Right atrium auricular region (tissue), 2 donors: ENCODE data around the gene MARK1. TPM values are rescaled to one million over a fixed set of nuclear protein-coding genes. Genes with fewer than 3 reads are reported as not detected.

Experiments
- DNase-seq: peaks from one replicate; pipeline ENCODE4 v3.0.0-alpha.2; 2019; ENCODE audit warnings: low spot score
- H3K27ac ChIP-seq, 2 donors: fragments of 200-600 bp; sonication (generic); 1 replicate in 1 of 2; 2 replicates in 1 of 2; pipeline ENCODE4 v1.5.1; 2016 to 2019
- H3K27me3 ChIP-seq, 2 donors: fragments of 200-600 bp; sonication (generic); one replicate each; pipeline versions ENCODE4 v1.5.1 to v1.6.0; 2017 to 2019
- H3K36me3 ChIP-seq: fragments of 200-600 bp; sonication (generic); one replicate; pipeline ENCODE4 v1.5.1; 2016
- H3K4me1 ChIP-seq, 2 donors: fragments of 200-600 bp; sonication (generic); one replicate each; pipeline versions ENCODE4 v1.5.1 to v1.6.0; 2017 to 2019
- H3K4me3 ChIP-seq, 2 donors: fragments of 200-600 bp; sonication (generic); 1 replicate in 1 of 2; 2 replicates in 1 of 2; pipeline ENCODE4 v1.5.1; 2017 to 2019; ENCODE audit warnings: mild to moderate bottlenecking in 1 of 2, moderate library complexity in 1 of 2
- H3K9me3 ChIP-seq, 2 donors: fragments of 200-600 bp; sonication (generic); one replicate each; pipeline ENCODE4 v1.5.1; 2019
- total RNA-seq, 2 donors: library from RNA; depleted of rRNA; stranded (reverse); fragments of >200 nt; gene quantifications; one replicate each; pipeline ENCODE4 v1.1.0, GENCODE V29; 2016
- TF ChIP-seq, protein P1 (sequence below), 2 donors: fragments of 200-600 bp; sonication (generic); IDR thresholded peaks; one replicate each; pipeline ENCODE4 v1.5.1; 2019; ENCODE audit warnings: antibody characterized with exemption in 2 of 2

Gene MARK1
- total RNA-seq, 2 donors from 2014 or later, result 12.5 to 20.0 TPM

- Histone ChIP-seq H3K27ac (no peak overlapping the region), H3K36me3 (no peaks in the 10 kb centered on the region), H3K9me3 (no peaks in the 10 kb centered on the region), H3K4me1 (peaks cover 0 to 30% of the 10 kb centered on the region in 2 donors), H3K27me3 (no peaks in the 10 kb centered on the region), H3K4me3 (no peak overlapping the region)
- TF ChIP-seq, protein P1, sequence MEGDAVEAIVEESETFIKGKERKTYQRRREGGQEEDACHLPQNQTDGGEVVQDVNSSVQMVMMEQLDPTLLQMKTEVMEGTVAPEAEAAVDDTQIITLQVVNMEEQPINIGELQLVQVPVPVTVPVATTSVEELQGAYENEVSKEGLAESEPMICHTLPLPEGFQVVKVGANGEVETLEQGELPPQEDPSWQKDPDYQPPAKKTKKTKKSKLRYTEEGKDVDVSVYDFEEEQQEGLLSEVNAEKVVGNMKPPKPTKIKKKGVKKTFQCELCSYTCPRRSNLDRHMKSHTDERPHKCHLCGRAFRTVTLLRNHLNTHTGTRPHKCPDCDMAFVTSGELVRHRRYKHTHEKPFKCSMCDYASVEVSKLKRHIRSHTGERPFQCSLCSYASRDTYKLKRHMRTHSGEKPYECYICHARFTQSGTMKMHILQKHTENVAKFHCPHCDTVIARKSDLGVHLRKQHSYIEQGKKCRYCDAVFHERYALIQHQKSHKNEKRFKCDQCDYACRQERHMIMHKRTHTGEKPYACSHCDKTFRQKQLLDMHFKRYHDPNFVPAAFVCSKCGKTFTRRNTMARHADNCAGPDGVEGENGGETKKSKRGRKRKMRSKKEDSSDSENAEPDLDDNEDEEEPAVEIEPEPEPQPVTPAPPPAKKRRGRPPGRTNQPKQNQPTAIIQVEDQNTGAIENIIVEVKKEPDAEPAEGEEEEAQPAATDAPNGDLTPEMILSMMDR (IDR thresholded peaks at IDR 0.05), result no peak
- DNase-seq, result no peak
Measured at GRCh38 chr1:220705782-220706181, 177.8 kb downstream of the MARK1 start.

- H3K27ac ChIP-seq, result no peak overlapping the region
Measured at GRCh38 chr1:220706480-220706879, 178.5 kb downstream of the MARK1 start.

GRCh38 chr1:220707160-220707559 lies 179.2 kb downstream of the MARK1 start:
- no peak for DNase-seq
- H3K27ac ChIP-seq, result no peak overlapping the region
- H3K27me3 ChIP-seq, result no peaks in the 10 kb centered on the region
- H3K36me3 ChIP-seq, result no peaks in the 10 kb centered on the region
- TF ChIP-seq, protein P1 (IDR thresholded peaks at IDR 0.05), result no peak
- peaks cover 0 to 21% of the 10 kb centered on the region in 2 donors for H3K4me1 ChIP-seq
- no peaks in the 10 kb centered on the region for H3K9me3 ChIP-seq
- H3K4me3 ChIP-seq, result no peak overlapping the region

More at GRCh38 chr1:220706480-220706879, 178.5 kb downstream of the MARK1 start:
- Histone ChIP-seq H3K36me3 (no peaks in the 10 kb centered on the region), H3K27me3 (no peaks in the 10 kb centered on the region), H3K4me1 (peaks cover 0 to 24% of the 10 kb centered on the region in 2 donors), H3K9me3 (no peaks in the 10 kb centered on the region), H3K4me3 (no peak overlapping the region)
- no peak for DNase-seq
- TF ChIP-seq, protein P1 (IDR thresholded peaks at IDR 0.05), result no peak

- H3K4me3 ChIP-seq, result no peak overlapping the region
- no peak for DNase-seq
- H3K36me3 ChIP-seq, result no peaks in the 10 kb centered on the region
- TF ChIP-seq, protein P1 (IDR thresholded peaks at IDR 0.05), result no peak
- H3K9me3 ChIP-seq, result no peaks in the 10 kb centered on the region
- no peaks in the 10 kb centered on the region for H3K27me3 ChIP-seq
- peaks cover 0 to 10% of the 10 kb centered on the region in 2 donors for H3K4me1 ChIP-seq
- H3K27ac ChIP-seq, result no peak overlapping the region
Measured at GRCh38 chr1:220708244-220708643, 180.3 kb downstream of the MARK1 start.

DNA sequence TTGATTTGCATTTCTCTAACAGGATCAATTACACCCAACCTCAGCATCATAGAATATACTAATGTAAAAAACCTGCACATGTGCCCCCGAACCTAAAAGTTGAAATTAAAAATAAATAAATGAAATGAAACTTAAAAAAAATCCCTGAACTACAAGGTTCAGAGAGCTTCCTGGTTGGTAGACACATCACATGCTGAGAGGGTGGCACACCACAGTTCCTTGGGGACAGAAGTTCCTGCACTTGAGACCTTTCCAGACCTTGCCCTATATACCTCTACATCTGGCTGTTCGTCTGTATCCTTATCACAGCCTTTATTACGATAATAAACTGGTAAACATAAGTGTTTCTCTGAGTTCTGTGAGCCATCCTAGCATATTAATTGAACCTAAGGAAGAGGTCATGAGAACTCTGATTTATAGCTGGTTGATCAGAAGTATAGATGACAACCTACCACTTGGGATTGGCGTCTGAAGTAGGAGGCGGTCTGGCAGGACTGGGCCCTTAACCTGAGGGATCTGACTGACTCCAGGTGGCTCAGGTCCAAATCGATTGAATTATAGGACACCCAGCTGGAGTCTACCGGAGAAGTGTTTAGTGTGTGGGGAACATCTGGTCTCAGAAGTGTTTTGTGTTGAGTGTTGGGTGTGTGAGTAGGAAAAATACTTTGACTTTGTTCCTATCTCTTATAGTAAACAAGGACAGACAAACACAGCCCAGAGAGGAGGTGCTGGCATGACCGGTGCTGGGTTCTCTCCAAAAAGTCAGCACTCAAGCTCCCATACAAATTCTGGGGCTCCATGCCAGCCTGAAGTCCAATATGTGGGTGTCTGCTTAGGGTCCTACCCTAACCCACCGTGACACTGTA lies 181.2 kb downstream of the MARK1 start:
- Histone ChIP-seq H3K27me3 (no peaks in the 10 kb centered on the region), H3K4me3 (no peak overlapping the region), H3K27ac (no peak overlapping the region), H3K9me3 (no peaks in the 10 kb centered on the region), H3K4me1 (peaks cover 0 to 7% of the 10 kb centered on the region in 2 donors), H3K36me3 (no peaks in the 10 kb centered on the region)
- DNase-seq, result no peak
- TF ChIP-seq, protein P1 (IDR thresholded peaks at IDR 0.05), result no peak
